Caco-2 (cell line): Measurements from ENCODE around the gene CFAP46. TPM values are rescaled to one million over a fixed set of nuclear protein-coding genes. Genes with fewer than 3 reads are reported as not detected.

Experiments used
- BruUV-seq: library from RNA; stranded (reverse); fragments of 400-500 nt; replicated peaks from 2 replicates; lab custom pipeline; 2021; lab: Mats Ljungman, UMichigan
- CTCF ChIA-PET: fragments of 300-600 bp; sonication (Branson Sonifier 250); formaldehyde crosslinking; loops from one replicate; lab custom pipeline; 2022; ENCODE audit warnings: antibody characterized with exemption; lab: Charles Lee
- POLR2A ChIA-PET: fragments of 300-600 bp; sonication (Branson Sonifier 250); formaldehyde crosslinking; loops from one replicate; lab custom pipeline; 2022; ENCODE audit warnings: antibody characterized with exemption; lab: Charles Lee
- DNase-seq, 2 experiments: peaks; one replicate each; pipeline versions ENCODE4 v3.0.0 to v3.0.0-alpha.2; 2020 to 2022
- H3K27me3 ChIP-seq: replicated peaks from 2 replicates; pipeline ENCODE4 v1.6.0; 2011; ENCODE audit warnings: low read length; ENCODE audit not compliant: control insufficient read depth, insufficient read depth
- H3K36me3 ChIP-seq: 2 replicates; pipeline ENCODE4 v1.5.1; 2011; ENCODE audit warnings: low read length; ENCODE audit not compliant: control insufficient read depth, insufficient read depth
- H3K4me1 ChIP-seq: fragments of 250-450 bp; sonication (Bioruptor Pico); 2 replicates; pipeline ENCODE4 v1.5.1; 2020; ENCODE audit warnings: mild to moderate bottlenecking
- H3K4me3 ChIP-seq: 2 replicates; pipeline ENCODE4 v1.5.1; 2011; ENCODE audit warnings: low read depth, mild to moderate bottlenecking, control low read depth, low read length
- H3K9me3 ChIP-seq: fragments of 250-450 bp; sonication (Bioruptor Pico); 2 replicates; pipeline ENCODE4 v1.5.1; 2020; ENCODE audit warnings: mild to moderate bottlenecking, moderate library complexity
- H3K27ac Mint-ChIP-seq: one replicate; pipeline ENCODE4 v1.8.0; 2022; ENCODE audit warnings: mixed read lengths; ENCODE audit not compliant: unreplicated experiment
- H3K27me3 Mint-ChIP-seq: one replicate; pipeline ENCODE4 v1.8.0; 2022; ENCODE audit warnings: mixed read lengths; ENCODE audit not compliant: insufficient read depth, unreplicated experiment
- H3K36me3 Mint-ChIP-seq: one replicate; pipeline ENCODE4 v1.8.0; 2022; ENCODE audit warnings: mild to moderate bottlenecking, mixed read lengths; ENCODE audit not compliant: insufficient read depth, unreplicated experiment
- H3K4me1 Mint-ChIP-seq: one replicate; pipeline ENCODE4 v1.8.0; 2022; ENCODE audit warnings: low read depth, mixed read lengths; ENCODE audit not compliant: unreplicated experiment
- H3K4me3 Mint-ChIP-seq: one replicate; pipeline ENCODE4 v1.8.0; 2022; ENCODE audit warnings: mild to moderate bottlenecking, moderate library complexity, mixed read lengths; ENCODE audit not compliant: unreplicated experiment
- H3K9me3 Mint-ChIP-seq: one replicate; pipeline ENCODE4 v1.8.0; 2022; ENCODE audit warnings: mixed read lengths; ENCODE audit not compliant: unreplicated experiment
- intact Hi-C: fragments of 100-400 bp; cut with micrococcal nuclease; formaldehyde crosslinking; loops from one replicate; pipeline ENCODE4 v1.10.0; 2022; ENCODE audit not compliant: unreplicated experiment
- total RNA-seq: library from RNA; stranded (reverse); gene quantifications from 2 replicates; pipeline ENCODE4 v1.2.3, GENCODE V29; 2022
- TF ChIP-seq, protein P1 (sequence below), 2 experiments: fragments of 200-600 bp in 1 of 2; IDR thresholded peaks; 1 replicate in 1 of 2; 2 replicates in 1 of 2; pipeline versions ENCODE4 v1.5.1 to v1.8.0; 2011 to 2022; ENCODE audit warnings: antibody characterized with exemption in 1 of 2, control low read depth in 1 of 2, inconsistent platforms in 1 of 2, low read depth in 1 of 2, low read length in 1 of 2, mild to moderate bottlenecking in 1 of 2, moderate library complexity in 1 of 2; ENCODE audit not compliant: insufficient read depth in 1 of 2, severe bottlenecking in 1 of 2, unreplicated experiment in 1 of 2

Gene CFAP46
- total RNA-seq, 1 experiment from 2014 or later = not detected

DNA sequence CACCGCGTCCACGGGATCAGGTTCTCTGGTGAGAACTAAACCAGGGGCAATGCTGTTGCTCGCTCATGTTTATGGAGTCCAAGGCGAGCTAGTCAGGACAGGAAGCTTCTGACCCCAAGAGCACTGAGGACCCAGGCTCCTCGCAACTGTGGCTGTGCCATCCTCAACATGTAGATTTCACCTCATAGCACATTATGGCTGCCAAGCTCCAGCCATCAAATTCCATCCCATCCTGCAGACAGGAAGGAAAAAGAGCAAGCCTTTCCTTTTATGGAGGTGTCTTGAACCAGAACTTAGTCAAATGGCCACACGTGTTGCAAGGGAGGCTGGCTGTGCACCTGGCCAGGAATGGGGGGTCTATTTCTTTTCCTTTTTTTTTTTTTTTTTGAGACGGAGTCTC, 140.3 kb downstream of the CFAP46 start:
- Mint-ChIP-seq H3K9me3 (no peaks in the 10 kb centered on the region), H3K27ac (no peak overlapping the region), H3K36me3 (no peaks in the 10 kb centered on the region), H3K27me3 (no peaks in the 10 kb centered on the region), H3K4me1 (no peaks in the 10 kb centered on the region), H3K4me3 (no peak overlapping the region)
- intact Hi-C loops = no loop called here
- no peaks in the 10 kb centered on the region for H3K9me3 ChIP-seq
- TF ChIP-seq, protein P1, sequence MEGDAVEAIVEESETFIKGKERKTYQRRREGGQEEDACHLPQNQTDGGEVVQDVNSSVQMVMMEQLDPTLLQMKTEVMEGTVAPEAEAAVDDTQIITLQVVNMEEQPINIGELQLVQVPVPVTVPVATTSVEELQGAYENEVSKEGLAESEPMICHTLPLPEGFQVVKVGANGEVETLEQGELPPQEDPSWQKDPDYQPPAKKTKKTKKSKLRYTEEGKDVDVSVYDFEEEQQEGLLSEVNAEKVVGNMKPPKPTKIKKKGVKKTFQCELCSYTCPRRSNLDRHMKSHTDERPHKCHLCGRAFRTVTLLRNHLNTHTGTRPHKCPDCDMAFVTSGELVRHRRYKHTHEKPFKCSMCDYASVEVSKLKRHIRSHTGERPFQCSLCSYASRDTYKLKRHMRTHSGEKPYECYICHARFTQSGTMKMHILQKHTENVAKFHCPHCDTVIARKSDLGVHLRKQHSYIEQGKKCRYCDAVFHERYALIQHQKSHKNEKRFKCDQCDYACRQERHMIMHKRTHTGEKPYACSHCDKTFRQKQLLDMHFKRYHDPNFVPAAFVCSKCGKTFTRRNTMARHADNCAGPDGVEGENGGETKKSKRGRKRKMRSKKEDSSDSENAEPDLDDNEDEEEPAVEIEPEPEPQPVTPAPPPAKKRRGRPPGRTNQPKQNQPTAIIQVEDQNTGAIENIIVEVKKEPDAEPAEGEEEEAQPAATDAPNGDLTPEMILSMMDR (IDR thresholded peaks at IDR 0.05; ENCODE audit: insufficient read depth in 1 of 2, low read depth in 1 of 2, low read length in 1 of 2, severe bottlenecking in 1 of 2, unreplicated experiment in 1 of 2) = no peak
- DNase-seq = no peak
- ChIA-PET POLR2A (no interaction called here), CTCF (no interaction called here)
- no peak overlapping the region for H3K4me3 ChIP-seq
- H3K36me3 ChIP-seq = no peaks in the 10 kb centered on the region
- H3K4me1 ChIP-seq = no peaks in the 10 kb centered on the region
- no peaks in the 10 kb centered on the region for H3K27me3 ChIP-seq
- BruUV-seq = no TSS peak

DNA sequence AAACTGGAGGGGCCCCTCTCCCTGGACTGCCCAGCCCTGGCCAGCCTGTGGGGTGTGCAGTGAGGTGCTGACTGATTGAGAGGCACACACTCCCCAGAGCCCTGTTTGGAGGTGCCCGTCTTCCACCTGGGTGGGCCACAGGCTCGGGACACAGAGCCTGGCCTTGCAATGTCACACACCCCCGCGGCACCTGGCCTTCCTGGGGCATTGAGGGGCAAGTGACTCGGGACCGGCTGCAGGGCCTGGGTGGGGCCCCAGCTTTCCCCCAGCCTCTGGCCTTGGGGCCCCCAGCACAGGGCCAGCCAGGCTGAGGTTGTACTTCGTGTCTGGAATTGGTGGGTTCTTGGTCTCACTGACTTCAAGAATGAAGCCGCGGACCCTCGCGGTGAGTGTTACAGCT, 142.5 kb downstream of the CFAP46 start:
- no peaks in the 10 kb centered on the region for H3K27me3 Mint-ChIP-seq
- H3K27ac Mint-ChIP-seq = no peak overlapping the region
- intact Hi-C loops = no loop called here
- H3K36me3 ChIP-seq = no peaks in the 10 kb centered on the region
- no peaks in the 10 kb centered on the region for H3K27me3 ChIP-seq
- no peaks in the 10 kb centered on the region for H3K9me3 ChIP-seq
- H3K4me1 ChIP-seq = no peaks in the 10 kb centered on the region
- no peak overlapping the region for H3K4me3 ChIP-seq
- BruUV-seq = no TSS peak
- no peaks in the 10 kb centered on the region for H3K4me1 Mint-ChIP-seq
- TF ChIP-seq, protein P1 (IDR thresholded peaks at IDR 0.05; ENCODE audit: insufficient read depth in 1 of 2, low read depth in 1 of 2, low read length in 1 of 2, severe bottlenecking in 1 of 2, unreplicated experiment in 1 of 2) = no peak
- POLR2A ChIA-PET = no interaction called here
- CTCF ChIA-PET = no interaction called here
- no peaks in the 10 kb centered on the region for H3K36me3 Mint-ChIP-seq
- no peak overlapping the region for H3K4me3 Mint-ChIP-seq
- H3K9me3 Mint-ChIP-seq = no peaks in the 10 kb centered on the region
- DNase-seq = no peak

DNA sequence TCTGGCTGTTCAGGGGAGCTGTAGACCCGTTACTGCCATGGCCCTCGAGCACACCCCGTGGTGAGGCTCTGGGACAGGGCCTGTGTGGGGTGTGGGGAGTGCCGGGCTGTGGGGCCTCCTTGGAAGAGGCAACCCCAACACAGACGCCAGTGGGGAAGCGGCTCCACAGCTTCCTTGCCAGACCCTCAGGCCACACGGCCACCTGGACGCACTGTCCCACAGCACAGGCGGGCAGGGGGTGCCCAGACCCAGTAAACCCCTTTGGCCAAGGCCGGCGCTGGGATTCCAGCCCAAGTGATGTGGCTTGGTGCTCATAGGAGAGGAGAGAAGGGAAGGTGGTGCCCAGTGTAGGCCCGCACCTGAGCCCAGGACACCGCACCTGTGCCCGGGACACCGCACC, 143.5 kb downstream of the CFAP46 start:
- H3K9me3 ChIP-seq = no peaks in the 10 kb centered on the region
- H3K4me3 ChIP-seq = no peak overlapping the region
- no peaks in the 10 kb centered on the region for H3K27me3 Mint-ChIP-seq
- H3K27me3 ChIP-seq = no peaks in the 10 kb centered on the region
- ChIA-PET CTCF (no interaction called here), POLR2A (no interaction called here)
- no peaks in the 10 kb centered on the region for H3K4me1 Mint-ChIP-seq
- TF ChIP-seq, protein P1 (IDR thresholded peaks at IDR 0.05; ENCODE audit: insufficient read depth in 1 of 2, low read depth in 1 of 2, low read length in 1 of 2, severe bottlenecking in 1 of 2, unreplicated experiment in 1 of 2) = no peak
- no peak overlapping the region for H3K27ac Mint-ChIP-seq
- H3K9me3 Mint-ChIP-seq = no peaks in the 10 kb centered on the region
- BruUV-seq = no TSS peak
- H3K36me3 Mint-ChIP-seq = no peaks in the 10 kb centered on the region
- intact Hi-C loops = no loop called here
- H3K36me3 ChIP-seq = no peaks in the 10 kb centered on the region
- H3K4me1 ChIP-seq = no peaks in the 10 kb centered on the region
- no peak for DNase-seq
- H3K4me3 Mint-ChIP-seq = no peak overlapping the region
